Large intestine (tissue), 3 donors: ENCODE measurements around the gene OTUD1. TPM values are rescaled to one million over a fixed set of nuclear protein-coding genes. Genes with fewer than 3 reads are reported as not detected.

Source experiments
- DNase-seq, 2 donors: peaks; one replicate each; pipeline versions ENCODE4 v3.0.0 to v3.0.0-alpha.2; 2013
- H3K27ac ChIP-seq: one replicate; pipeline ENCODE4 v1.5.1; 2013; ENCODE audit warnings: low read length
- H3K27me3 ChIP-seq: 2 replicates; pipeline ENCODE4 v1.6.1; 2013; ENCODE audit warnings: low read length; ENCODE audit not compliant: control insufficient read depth, insufficient read depth
- H3K36me3 ChIP-seq: 2 replicates; pipeline ENCODE4 v1.6.1; 2013; ENCODE audit warnings: low read length; ENCODE audit not compliant: control insufficient read depth, insufficient read depth
- H3K4me1 ChIP-seq: one replicate; pipeline ENCODE4 v1.6.1; 2013; ENCODE audit warnings: low read length; ENCODE audit not compliant: control insufficient read depth, insufficient read depth
- H3K4me3 ChIP-seq: one replicate; pipeline ENCODE4 v1.5.1; 2013; ENCODE audit warnings: low read length
- H3K9me3 ChIP-seq: one replicate; pipeline ENCODE4 v1.6.1; 2013; ENCODE audit warnings: mild to moderate bottlenecking, low read depth, low read length, moderate library complexity; ENCODE audit not compliant: control insufficient read depth
- WGBS: methylation state at CpG from one replicate; pipeline ENCODE4 v1.1.5; 2013; ENCODE audit warnings: low lambda C conversion rate; ENCODE audit not compliant: insufficient coverage; 5-methylcytosine and 5-hydroxymethylcytosine counted together
- polyA plus RNA-seq: library from polyadenylated mRNA; unstranded; fragments of 120-200 nt; gene quantifications from one replicate; pipeline ENCODE4 v1.2.1, GENCODE V29; 2013

The OTUD1 gene
- polyA plus RNA-seq, 1 donor = 12.9 TPM

DNA sequence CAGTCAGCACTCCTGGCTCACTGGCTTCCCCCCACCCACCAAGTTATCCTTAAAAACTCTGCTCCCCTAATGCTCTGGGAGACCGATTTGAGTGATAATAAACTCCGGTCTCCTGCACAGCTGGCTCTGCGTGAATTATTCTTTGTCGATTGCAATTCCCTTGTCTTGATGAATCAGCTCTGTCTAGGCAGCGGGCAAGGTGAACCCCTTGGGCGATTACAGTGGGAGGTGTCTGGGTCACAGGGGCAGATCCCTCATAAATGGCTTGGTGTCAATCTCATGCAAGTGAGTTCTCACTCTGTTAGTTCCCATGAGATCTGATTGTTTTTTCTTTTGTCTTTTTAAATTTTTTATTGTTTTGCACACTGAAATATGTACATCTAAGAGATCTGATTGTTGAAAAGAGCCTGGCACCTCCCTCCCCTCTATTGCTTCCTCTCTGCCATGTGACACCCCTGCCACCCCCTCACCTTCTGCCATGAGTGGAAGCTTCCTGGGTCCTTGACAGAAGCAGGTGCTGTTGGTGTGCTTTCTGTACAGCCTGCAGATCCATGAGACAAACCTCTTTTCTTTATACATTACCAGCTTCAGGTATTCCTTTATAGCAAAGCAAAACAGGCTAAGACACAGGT is 20.5 kb downstream of the OTUD1 start:
- 69% methylated on average over 2 of the region's 6 CpGs for WGBS
- Histone ChIP-seq H3K9me3 (peaks cover 2% of the 10 kb centered on the region), H3K4me1 (no peaks in the 10 kb centered on the region), H3K4me3 (no peak overlapping the region), H3K27me3 (no peaks in the 10 kb centered on the region), H3K36me3 (no peaks in the 10 kb centered on the region), H3K27ac (no peak overlapping the region)
- no peak for DNase-seq

- H3K4me3 ChIP-seq = no peak overlapping the region
- no peaks in the 10 kb centered on the region for H3K4me1 ChIP-seq
- no CpG with 5 or more reads among the region's 2 CpGs for WGBS
- H3K27me3 ChIP-seq = no peaks in the 10 kb centered on the region
- no peak overlapping the region for H3K27ac ChIP-seq
- no peak for DNase-seq
- no peaks in the 10 kb centered on the region for H3K36me3 ChIP-seq
- H3K9me3 ChIP-seq = peaks cover 2% of the 10 kb centered on the region
Measured at GRCh38 chr10:23461557-23461956, 22.7 kb downstream of the OTUD1 start.

DNA sequence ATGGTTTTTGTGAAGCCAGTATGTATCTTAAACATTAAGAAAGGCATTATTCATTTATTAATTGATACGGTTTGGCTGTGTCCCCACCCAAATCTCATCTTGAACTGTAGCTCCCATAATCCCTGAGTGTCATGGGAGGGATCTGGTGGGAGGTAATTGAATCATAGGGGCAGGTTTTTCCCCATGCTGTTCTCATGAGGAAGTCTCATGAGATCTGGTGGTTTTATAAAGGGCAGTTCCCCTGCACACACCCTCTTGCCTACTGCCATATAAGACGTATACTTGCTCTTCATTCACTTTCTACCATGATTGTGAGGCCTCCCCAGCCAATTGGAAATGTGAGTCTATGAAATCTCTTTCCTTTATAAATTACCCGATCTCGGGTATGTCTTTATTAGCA is 28.1 kb downstream of the OTUD1 start:
- no peak overlapping the region for H3K27ac ChIP-seq
- WGBS = no CpG with 5 or more reads among the region's 4 CpGs
- no peak for DNase-seq
- H3K9me3 ChIP-seq = no peaks in the 10 kb centered on the region
- H3K36me3 ChIP-seq = no peaks in the 10 kb centered on the region
- no peaks in the 10 kb centered on the region for H3K4me1 ChIP-seq
- no peaks in the 10 kb centered on the region for H3K27me3 ChIP-seq
- no peak overlapping the region for H3K4me3 ChIP-seq

GRCh38 chr10:23467548-23467947 is 28.7 kb downstream of the OTUD1 start:
- Histone ChIP-seq H3K4me3 (no peak overlapping the region), H3K36me3 (no peaks in the 10 kb centered on the region), H3K9me3 (no peaks in the 10 kb centered on the region), H3K27me3 (no peaks in the 10 kb centered on the region), H3K4me1 (no peaks in the 10 kb centered on the region), H3K27ac (no peak overlapping the region)
- no peak for DNase-seq
- 70% methylated on average over 2 of the region's 3 CpGs for WGBS

DNA sequence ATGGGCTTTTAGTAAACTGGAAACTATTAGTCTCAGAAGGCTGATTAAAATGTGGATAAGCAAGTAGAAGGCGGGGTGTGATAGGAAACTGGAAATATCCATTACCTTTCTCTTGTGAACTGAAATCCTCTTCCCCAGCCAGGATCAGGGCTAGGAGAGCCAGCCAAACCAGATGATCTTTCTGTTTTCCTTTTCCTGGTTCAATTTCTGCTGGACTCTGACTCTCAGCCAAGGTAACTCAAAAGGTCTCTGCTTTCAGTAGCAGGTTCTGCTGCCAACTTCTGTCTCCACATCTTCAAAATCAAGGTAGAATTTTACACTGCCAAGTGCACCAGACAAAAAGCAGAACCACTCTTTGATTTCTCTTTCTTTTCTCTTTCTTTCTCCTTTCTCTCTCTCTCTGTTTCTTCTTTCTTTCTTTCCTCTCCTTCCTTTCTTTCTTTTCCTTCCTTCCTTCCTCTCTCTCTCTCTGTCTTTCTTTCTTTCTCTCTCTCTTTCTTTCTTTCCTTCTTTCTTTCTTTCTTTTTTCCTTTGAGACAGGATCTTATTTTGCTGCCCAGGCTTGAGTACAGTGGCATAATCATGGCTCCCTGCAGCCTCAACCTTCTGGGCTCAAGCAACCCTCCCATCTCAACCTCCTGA is 30.8 kb downstream of the OTUD1 start:
- Histone ChIP-seq H3K36me3 (no peaks in the 10 kb centered on the region), H3K27me3 (no peaks in the 10 kb centered on the region), H3K9me3 (no peaks in the 10 kb centered on the region), H3K4me3 (no peak overlapping the region), H3K4me1 (no peaks in the 10 kb centered on the region), H3K27ac (no peak overlapping the region)
- no peak for DNase-seq
- no CpG with 5 or more reads among the region's 1 CpG for WGBS

- H3K27me3 ChIP-seq = no peaks in the 10 kb centered on the region
- H3K9me3 ChIP-seq = no peaks in the 10 kb centered on the region
- WGBS = no CpG with 5 or more reads among the region's 8 CpGs
- no peak overlapping the region for H3K4me3 ChIP-seq
- H3K36me3 ChIP-seq = no peaks in the 10 kb centered on the region
- DNase-seq = no peak
- no peak overlapping the region for H3K27ac ChIP-seq
- no peaks in the 10 kb centered on the region for H3K4me1 ChIP-seq
Measured at GRCh38 chr10:23472181-23472580, 33.3 kb downstream of the OTUD1 start.

GRCh38 chr10:23474081-23474480 is 35.2 kb downstream of the OTUD1 start:
- no peak overlapping the region for H3K27ac ChIP-seq
- no peaks in the 10 kb centered on the region for H3K9me3 ChIP-seq
- no peaks in the 10 kb centered on the region for H3K4me1 ChIP-seq
- no peaks in the 10 kb centered on the region for H3K27me3 ChIP-seq
- no peak overlapping the region for H3K4me3 ChIP-seq
- WGBS = no CpG with 5 or more reads among the region's 2 CpGs
- no peaks in the 10 kb centered on the region for H3K36me3 ChIP-seq
- no peak for DNase-seq

DNA sequence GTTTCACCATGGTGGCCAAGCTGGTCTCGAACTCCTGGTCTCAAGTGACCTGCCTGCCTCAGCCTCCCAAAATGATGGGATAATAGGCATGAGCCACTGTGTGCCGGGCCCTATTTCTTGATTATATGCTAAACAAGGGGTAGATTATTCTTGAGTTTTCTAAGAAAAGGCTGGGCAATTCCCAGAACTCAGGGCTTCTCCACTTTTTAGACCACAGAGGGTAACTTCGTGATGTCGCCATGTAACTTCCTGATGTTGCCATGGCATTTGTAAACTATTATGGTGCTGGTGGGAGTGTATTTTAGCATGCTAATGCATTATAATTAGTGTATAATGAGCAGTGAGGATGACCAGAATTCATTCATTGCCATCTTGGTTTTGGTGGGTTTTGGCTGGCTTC is 35.8 kb downstream of the OTUD1 start:
- DNase-seq = no peak
- H3K27ac ChIP-seq = no peak overlapping the region
- no CpG with 5 or more reads among the region's 4 CpGs for WGBS
- no peaks in the 10 kb centered on the region for H3K27me3 ChIP-seq
- H3K36me3 ChIP-seq = no peaks in the 10 kb centered on the region
- H3K9me3 ChIP-seq = no peaks in the 10 kb centered on the region
- no peaks in the 10 kb centered on the region for H3K4me1 ChIP-seq
- no peak overlapping the region for H3K4me3 ChIP-seq

DNA sequence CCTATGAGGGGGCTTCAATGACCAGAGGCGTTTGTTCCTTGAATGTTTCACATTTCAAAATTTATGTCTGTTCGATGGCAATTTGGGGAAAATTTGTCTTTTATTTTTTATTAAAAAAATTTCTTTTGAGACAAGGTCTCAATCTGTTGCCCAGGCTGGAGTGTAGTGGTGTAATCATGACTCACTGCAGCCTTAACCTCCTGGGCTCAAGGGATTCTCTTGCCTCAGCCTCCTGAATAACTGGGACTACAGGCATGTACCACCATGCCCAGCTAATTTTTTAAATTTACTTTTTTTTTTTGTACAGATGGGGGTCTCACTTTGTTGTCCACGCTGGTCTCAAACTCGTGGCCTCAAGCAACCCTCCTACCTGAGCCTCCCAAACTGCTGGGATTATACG is 39.7 kb downstream of the OTUD1 start:
- DNase-seq = no peak
- Histone ChIP-seq H3K27me3 (peaks cover 4% of the 10 kb centered on the region), H3K36me3 (no peaks in the 10 kb centered on the region), H3K9me3 (no peaks in the 10 kb centered on the region), H3K4me3 (no peak overlapping the region), H3K4me1 (no peaks in the 10 kb centered on the region), H3K27ac (no peak overlapping the region)
- WGBS = 100% methylated on average over 2 of the region's 5 CpGs

- Histone ChIP-seq H3K27me3 (peaks cover 4% of the 10 kb centered on the region), H3K36me3 (no peaks in the 10 kb centered on the region), H3K9me3 (no peaks in the 10 kb centered on the region), H3K4me3 (no peak overlapping the region), H3K27ac (no peak overlapping the region), H3K4me1 (no peaks in the 10 kb centered on the region)
- WGBS = no CpG with 5 or more reads among the region's 3 CpGs
- no peak for DNase-seq
Measured at GRCh38 chr10:23479798-23480473, 41.1 kb downstream of the OTUD1 start.
